ENCODE results near the gene AKTIP.
"Not testable (repeated sequence)": the region's sequence is repeated elsewhere in the genome, so short reads cannot be mapped to it uniquely, and the experiment has no call there.

Gene AKTIP

GRCh38 chr16:53515811-53516210, 12.8 kb upstream of the AKTIP start:
- no peak for DNase-seq (ENCODE audit: low read depth)

GRCh38 chr16:53515259-53515658, 12.2 kb upstream of the AKTIP start:
- no peak for DNase-seq (ENCODE audit: low read depth)

- DNase-seq (ENCODE audit: low read depth), result not testable (repeated sequence)
Measured at GRCh38 chr16:53512795-53513194, 9.8 kb upstream of the AKTIP start.

GRCh38 chr16:53511403-53512280, 8.6 kb upstream of the AKTIP start:
- DNase-seq (ENCODE audit: low read depth), result no peak

- no peak for DNase-seq (ENCODE audit: low read depth)
Measured at GRCh38 chr16:53511084-53511402, 8.0 kb upstream of the AKTIP start.

- DNase-seq (ENCODE audit: low read depth), result no peak
Measured at GRCh38 chr16:53510704-53511070, 7.7 kb upstream of the AKTIP start.

- DNase-seq (ENCODE audit: low read depth), result no peak
Measured at GRCh38 chr16:53509906-53510703, 7.1 kb upstream of the AKTIP start.

GRCh38 chr16:53507464-53508179, 4.6 kb upstream of the AKTIP start:
- DNase-seq (ENCODE audit: low read depth), result no peak

GRCh38 chr16:53506254-53506653, 3.2 kb upstream of the AKTIP start:
- no peak for DNase-seq (ENCODE audit: low read depth)

- DNase-seq (ENCODE audit: low read depth), result no peak
Measured at GRCh38 chr16:53504665-53505064, 1.7 kb upstream of the AKTIP start.

- peak; percentile 55 for DNase-seq (ENCODE audit: low read depth)
Measured at GRCh38 chr16:53503991-53504663, 1.1 kb upstream of the AKTIP start.

- peak; percentile 100 for DNase-seq (ENCODE audit: low read depth)
Measured at GRCh38 chr16:53503270-53503923, 388 bp upstream of the AKTIP start.

- no peak for DNase-seq (ENCODE audit: low read depth)
Measured at GRCh38 chr16:53501216-53501859, 1.7 kb downstream of the AKTIP start.

- DNase-seq (ENCODE audit: low read depth), result no peak
Measured at GRCh38 chr16:53498984-53499383, 4.0 kb downstream of the AKTIP start.

- no peak for DNase-seq (ENCODE audit: low read depth)
Measured at GRCh38 chr16:53495325-53495724, 7.7 kb downstream of the AKTIP start.

GRCh38 chr16:53494636-53495035, 8.4 kb downstream of the AKTIP start:
- DNase-seq (ENCODE audit: low read depth), result no peak

- DNase-seq (ENCODE audit: low read depth), result no peak
Measured at GRCh38 chr16:53492503-53492902, 10.5 kb downstream of the AKTIP start.

- DNase-seq (ENCODE audit: low read depth), result no peak
Measured at GRCh38 chr16:53489755-53490154, 13.3 kb downstream of the AKTIP start.

- DNase-seq (ENCODE audit: low read depth), result no peak
Measured at GRCh38 chr16:53486230-53486629, 16.8 kb downstream of the AKTIP start.

- no peak for DNase-seq (ENCODE audit: low read depth)
Measured at GRCh38 chr16:53484542-53484941, 18.5 kb downstream of the AKTIP start.

- DNase-seq (ENCODE audit: low read depth), result no peak
Measured at GRCh38 chr16:53482123-53482522, 20.9 kb downstream of the AKTIP start.

Data from GM04503 (cell line).